Esophagus squamous epithelium (tissue), 5 donors: ENCODE data around the gene PTPRO. TPM values are rescaled to one million over a fixed set of nuclear protein-coding genes. Genes with fewer than 3 reads are reported as not detected.

Experiments
- DNase-seq: peaks from one replicate; lab custom pipeline; 2025; lab: John Stamatoyannopoulos, UW
- H3K27ac ChIP-seq, 4 donors: fragments of 200-600 bp; sonication (generic); one replicate each; pipeline ENCODE4 v1.5.1; 2016 to 2019; ENCODE audit warnings: mild to moderate bottlenecking in 1 of 4
- H3K27me3 ChIP-seq, 4 donors: fragments of 200-600 bp; sonication (generic); 1 replicate in 3 of 4; 2 replicates in 1 of 4; pipeline versions ENCODE4 v1.5.1 to v1.6.0; 2017 to 2021; ENCODE audit warnings: antibody characterized with exemption in 1 of 4
- H3K36me3 ChIP-seq, 3 donors: fragments of 200-600 bp; sonication (generic); one replicate each; pipeline ENCODE4 v1.5.1; 2016 to 2019
- H3K4me1 ChIP-seq, 3 donors: fragments of 200-600 bp; sonication (generic); one replicate each; pipeline ENCODE4 v1.5.1; 2017 to 2019
- H3K4me3 ChIP-seq, 4 donors: fragments of 200-600 bp; sonication (generic); 1 replicate in 3 of 4; 2 replicates in 1 of 4; pipeline ENCODE4 v1.5.1; 2016 to 2019; ENCODE audit warnings: mild to moderate bottlenecking in 2 of 4, moderate library complexity in 1 of 4
- H3K9me3 ChIP-seq, 3 donors: fragments of 200-600 bp; sonication (generic); one replicate each; pipeline ENCODE4 v1.5.1; 2016 to 2019
- POLR2A ChIP-seq, 4 donors: fragments of 450-650 bp; IDR thresholded peaks; one replicate each; pipeline ENCODE4 v1.6.1; 2017; ENCODE audit warnings: antibody characterized with exemption in 4 of 4, mild to moderate bottlenecking in 4 of 4, moderate library complexity in 3 of 4
- WGBS, 2 donors: methylation state at CpG; one replicate each; pipeline ENCODE4 v1.1.5; 2018; 5-methylcytosine and 5-hydroxymethylcytosine counted together
- intact Hi-C: fragments of 100-400 bp; cut with DNase I; formaldehyde crosslinking; loops from one replicate; pipeline ENCODE4 v1.15.0; 2022
- total RNA-seq, 4 donors: library from RNA; depleted of rRNA; stranded (reverse); fragments of >200 nt; gene quantifications; one replicate each; pipeline ENCODE4 v1.1.0, GENCODE V29; 2016
- TF ChIP-seq, protein P1 (sequence below), 6 experiments: fragments of 450-650 bp in 4 of 6; fragments of 200-600 bp in 2 of 6; sonication (generic) in 2 of 6; IDR thresholded peaks; one replicate each; pipeline ENCODE4 v1.5.1; 2016 to 2019; ENCODE audit warnings: antibody characterized with exemption in 6 of 6, mild to moderate bottlenecking in 4 of 6, moderate library complexity in 4 of 6
- donor health status: DM: yes; HTN: yes; CAD: no.

The PTPRO gene
- total RNA-seq, 4 donors from 2014 or later, result 0.13 to 1.4 (median 0.76) TPM; not detected in 1

GRCh38 chr12:15443611-15444010 is 121.3 kb downstream of the PTPRO start:
- H3K36me3 ChIP-seq, result no peaks in the 10 kb centered on the region
- no peaks in the 10 kb centered on the region for H3K27me3 ChIP-seq
- no peak for DNase-seq
- no peak overlapping the region for H3K27ac ChIP-seq
- TF ChIP-seq, protein P1, sequence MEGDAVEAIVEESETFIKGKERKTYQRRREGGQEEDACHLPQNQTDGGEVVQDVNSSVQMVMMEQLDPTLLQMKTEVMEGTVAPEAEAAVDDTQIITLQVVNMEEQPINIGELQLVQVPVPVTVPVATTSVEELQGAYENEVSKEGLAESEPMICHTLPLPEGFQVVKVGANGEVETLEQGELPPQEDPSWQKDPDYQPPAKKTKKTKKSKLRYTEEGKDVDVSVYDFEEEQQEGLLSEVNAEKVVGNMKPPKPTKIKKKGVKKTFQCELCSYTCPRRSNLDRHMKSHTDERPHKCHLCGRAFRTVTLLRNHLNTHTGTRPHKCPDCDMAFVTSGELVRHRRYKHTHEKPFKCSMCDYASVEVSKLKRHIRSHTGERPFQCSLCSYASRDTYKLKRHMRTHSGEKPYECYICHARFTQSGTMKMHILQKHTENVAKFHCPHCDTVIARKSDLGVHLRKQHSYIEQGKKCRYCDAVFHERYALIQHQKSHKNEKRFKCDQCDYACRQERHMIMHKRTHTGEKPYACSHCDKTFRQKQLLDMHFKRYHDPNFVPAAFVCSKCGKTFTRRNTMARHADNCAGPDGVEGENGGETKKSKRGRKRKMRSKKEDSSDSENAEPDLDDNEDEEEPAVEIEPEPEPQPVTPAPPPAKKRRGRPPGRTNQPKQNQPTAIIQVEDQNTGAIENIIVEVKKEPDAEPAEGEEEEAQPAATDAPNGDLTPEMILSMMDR (IDR thresholded peaks at IDR 0.05), result no peak
- no peak for TF ChIP-seq POLR2A (IDR thresholded peaks at IDR 0.05)
- WGBS, 2 donors, result 31 to 42% methylated on average over 4 of the region's 4 CpGs
- H3K4me3 ChIP-seq, result no peak overlapping the region
- intact Hi-C loops, result no loop called here
- H3K9me3 ChIP-seq, result no peaks in the 10 kb centered on the region
- no peaks in the 10 kb centered on the region for H3K4me1 ChIP-seq

GRCh38 chr12:15444523-15444922 is 122.2 kb downstream of the PTPRO start:
- no peaks in the 10 kb centered on the region for H3K4me1 ChIP-seq
- intact Hi-C loops, result no loop called here
- no peaks in the 10 kb centered on the region for H3K9me3 ChIP-seq
- WGBS, 2 donors, result 86 to 93% methylated on average over 4 of the region's 4 CpGs
- no peak overlapping the region for H3K4me3 ChIP-seq
- no peak for TF ChIP-seq POLR2A (IDR thresholded peaks at IDR 0.05)
- TF ChIP-seq, protein P1 (IDR thresholded peaks at IDR 0.05), result no peak
- no peaks in the 10 kb centered on the region for H3K27me3 ChIP-seq
- no peak for DNase-seq
- no peaks in the 10 kb centered on the region for H3K36me3 ChIP-seq
- no peak overlapping the region for H3K27ac ChIP-seq

DNA sequence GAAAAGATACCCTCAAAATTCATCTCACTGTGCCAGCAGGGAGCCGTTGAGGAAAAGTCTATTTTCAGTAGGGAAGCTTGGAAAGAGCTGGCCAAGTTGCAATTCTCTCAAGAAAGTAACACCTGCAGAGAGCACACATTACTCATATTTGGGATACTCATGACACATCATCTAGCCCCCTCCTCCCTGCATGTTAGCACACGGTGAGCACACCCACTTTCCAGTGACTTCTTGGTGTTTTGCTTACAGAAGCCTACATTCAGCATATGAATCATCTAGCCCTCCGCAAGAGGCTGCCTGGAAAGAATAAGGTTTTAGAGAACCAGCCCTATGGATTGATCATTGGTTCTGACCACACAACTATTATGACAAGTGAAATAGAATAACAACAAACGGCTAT is 124.5 kb downstream of the PTPRO start:
- Histone ChIP-seq H3K4me1 (no peaks in the 10 kb centered on the region), H3K9me3 (no peaks in the 10 kb centered on the region), H3K27me3 (no peaks in the 10 kb centered on the region), H3K36me3 (no peaks in the 10 kb centered on the region), H3K27ac (no peak overlapping the region), H3K4me3 (no peak overlapping the region)
- TF ChIP-seq, protein P1 (IDR thresholded peaks at IDR 0.05), result no peak
- TF ChIP-seq POLR2A (IDR thresholded peaks at IDR 0.05), result no peak
- intact Hi-C loops, result no loop called here
- DNase-seq, result no peak
- 36 to 38% methylated on average over 4 of the region's 4 CpGs for WGBS, 2 donors

DNA sequence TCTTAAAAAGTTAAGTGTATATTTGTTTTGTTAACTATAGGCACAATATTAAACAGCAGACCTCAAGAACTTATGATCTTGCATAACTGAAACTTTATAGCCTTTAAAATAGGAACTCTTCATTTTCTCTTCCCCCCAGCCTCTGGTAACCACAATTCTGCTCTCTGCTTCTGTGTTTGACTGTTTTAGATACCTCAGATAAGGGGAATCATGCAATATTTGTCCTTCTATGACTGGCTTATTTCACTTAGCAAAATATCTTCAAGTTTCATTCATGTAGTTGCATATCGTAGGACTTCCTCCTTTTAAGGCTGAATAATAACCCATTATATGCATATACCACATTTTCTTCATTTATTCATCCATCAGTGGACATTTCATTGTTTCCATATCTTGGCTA is 131.3 kb downstream of the PTPRO start:
- DNase-seq, result no peak
- Histone ChIP-seq H3K4me1 (no peaks in the 10 kb centered on the region), H3K36me3 (no peaks in the 10 kb centered on the region), H3K27ac (no peak overlapping the region), H3K4me3 (no peak overlapping the region), H3K27me3 (no peaks in the 10 kb centered on the region), H3K9me3 (peaks cover 0 to 12% (median 9%) of the 10 kb centered on the region in 3 donors)
- WGBS, 2 donors, result 48 to 60% methylated on average over 1 of the region's 1 CpG
- TF ChIP-seq, protein P1 (IDR thresholded peaks at IDR 0.05), result no peak
- TF ChIP-seq POLR2A (IDR thresholded peaks at IDR 0.05), result no peak
- intact Hi-C loops, result no loop called here

DNA sequence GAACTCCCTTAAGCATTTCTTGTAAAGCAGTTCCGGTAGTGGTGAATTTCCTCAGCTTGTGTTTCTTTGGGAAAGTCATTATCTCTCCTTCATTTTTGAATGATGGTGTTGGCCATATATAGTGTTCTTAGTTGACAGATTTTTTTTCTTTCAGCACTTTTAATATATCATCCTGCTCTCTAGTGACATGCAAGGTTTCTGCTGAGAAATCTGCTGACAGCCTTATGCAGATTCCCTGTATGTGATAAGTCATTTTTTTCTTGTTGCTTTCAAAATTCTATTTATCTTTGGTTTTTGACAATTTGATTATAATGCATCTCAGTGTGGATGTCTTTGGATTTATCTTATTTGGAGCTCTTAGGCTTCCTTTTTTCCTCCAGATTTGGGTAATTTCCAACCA is 135.7 kb downstream of the PTPRO start:
- no peak overlapping the region for H3K27ac ChIP-seq
- no peaks in the 10 kb centered on the region for H3K36me3 ChIP-seq
- peaks cover 0 to 20% (median 9%) of the 10 kb centered on the region in 3 donors for H3K9me3 ChIP-seq
- no peaks in the 10 kb centered on the region for H3K4me1 ChIP-seq
- H3K27me3 ChIP-seq, result no peaks in the 10 kb centered on the region
- no peak for DNase-seq
- 85 to 89% methylated on average over 1 of the region's 1 CpG for WGBS, 2 donors
- H3K4me3 ChIP-seq, result no peak overlapping the region
- intact Hi-C loops, result no loop called here
- TF ChIP-seq, protein P1 (IDR thresholded peaks at IDR 0.05), result no peak
- TF ChIP-seq POLR2A (IDR thresholded peaks at IDR 0.05), result no peak
